Naive thymus-derived CD4-positive, alpha-beta T cell (primary cell): Measurements from ENCODE around the gene CISTR. TPM values are rescaled to one million over a fixed set of nuclear protein-coding genes. Genes with fewer than 3 reads are reported as not detected.

ENCODE experiments used
- ATAC-seq: fragments of 150-1000 bp; cut with Tn5 transposase; 2 replicates; pipeline ENCODE4 v1.10.0; 2021; ENCODE audit warnings: mild to moderate bottlenecking, moderate library complexity
- CTCF ChIA-PET: fragments of 350-600 bp; sonication (Branson Sonifier 250); formaldehyde crosslinking; loops from one replicate; lab custom pipeline; 2021; ENCODE audit warnings: antibody characterized with exemption; lab: Charles Lee
- POLR2A ChIA-PET: fragments of 350-600 bp; sonication (Branson Sonifier 250); formaldehyde crosslinking; loops from one replicate; lab custom pipeline; 2021; ENCODE audit warnings: antibody characterized with exemption, inconsistent platforms; lab: Charles Lee
- DNase-seq, 9 donors: peaks; one replicate each; pipeline versions ENCODE4 v3.0.0 to v3.0.0-alpha.2; 2020 to 2022; ENCODE audit warnings: mixed read lengths in 1 of 9
- H3K27ac ChIP-seq: one replicate; pipeline ENCODE4 v1.7.0; 2013; ENCODE audit warnings: mild to moderate bottlenecking, low read depth, low read length, moderate library complexity
- H3K27me3 ChIP-seq, 2 donors: one replicate each; pipeline ENCODE4 v1.7.0; 2013; ENCODE audit warnings: low read length in 2 of 2, mild to moderate bottlenecking in 2 of 2, moderate library complexity in 2 of 2; ENCODE audit not compliant: control insufficient read depth in 2 of 2, insufficient read depth in 2 of 2
- H3K36me3 ChIP-seq, 3 experiments: 1 replicate in 2 of 3; 2 replicates in 1 of 3; pipeline ENCODE4 v1.7.0; 2013; ENCODE audit warnings: low read length in 3 of 3, mild to moderate bottlenecking in 3 of 3, moderate library complexity in 1 of 3; ENCODE audit not compliant: insufficient read depth in 3 of 3, control insufficient read depth in 2 of 3
- H3K4me1 ChIP-seq, 2 donors: one replicate each; pipeline ENCODE4 v1.7.0; 2013; ENCODE audit warnings: low read length in 2 of 2, mild to moderate bottlenecking in 2 of 2, moderate library complexity in 1 of 2; ENCODE audit not compliant: control insufficient read depth in 2 of 2, insufficient read depth in 2 of 2
- H3K4me3 ChIP-seq: 2 replicates; pipeline ENCODE4 v1.7.0; 2013; ENCODE audit warnings: mild to moderate bottlenecking, low read length
- H3K9me3 ChIP-seq, 3 experiments: 1 replicate in 2 of 3; 2 replicates in 1 of 3; pipeline ENCODE4 v1.7.0; 2013; ENCODE audit warnings: low read length in 3 of 3; ENCODE audit not compliant: control insufficient read depth in 2 of 3
- H3K27ac Mint-ChIP-seq, 9 donors: one replicate each; pipeline ENCODE4 v1.8.0; 2020 to 2022; ENCODE audit warnings: mixed read lengths in 9 of 9, mild to moderate bottlenecking in 8 of 9, moderate library complexity in 5 of 9, inconsistent platforms in 2 of 9
- H3K27me3 Mint-ChIP-seq, 5 donors: one replicate each; pipeline ENCODE4 v1.8.0; 2021 to 2022; ENCODE audit warnings: mixed read lengths in 5 of 5, mild to moderate bottlenecking in 1 of 5
- H3K36me3 Mint-ChIP-seq, 5 donors: one replicate each; pipeline ENCODE4 v1.8.0; 2020 to 2022; ENCODE audit warnings: mixed read lengths in 5 of 5, mild to moderate bottlenecking in 3 of 5, inconsistent platforms in 1 of 5
- H3K4me1 Mint-ChIP-seq, 7 donors: one replicate each; pipeline ENCODE4 v1.8.0; 2020 to 2022; ENCODE audit warnings: mixed read lengths in 7 of 7, mild to moderate bottlenecking in 3 of 7, inconsistent platforms in 1 of 7
- H3K4me3 Mint-ChIP-seq, 10 donors: one replicate each; pipeline ENCODE4 v1.8.0; 2020 to 2022; ENCODE audit warnings: mild to moderate bottlenecking in 10 of 10, mixed read lengths in 10 of 10, moderate library complexity in 6 of 10, inconsistent platforms in 2 of 10
- H3K9me3 Mint-ChIP-seq, 11 donors: one replicate each; pipeline ENCODE4 v1.8.0; 2020 to 2022; ENCODE audit warnings: mixed read lengths in 11 of 11, mild to moderate bottlenecking in 4 of 11, inconsistent platforms in 1 of 11, moderate library complexity in 1 of 11
- intact Hi-C, 2 donors: fragments of 100-400 bp; cut with micrococcal nuclease; formaldehyde crosslinking; loops; one replicate each; pipeline ENCODE4 v1.15.1; 2023
- polyA plus RNA-seq, 2 donors: library from polyadenylated mRNA; unstranded; fragments of 300-500 nt; fragmentation: Illumina TruSeq; gene quantifications; one replicate each; pipeline ENCODE4 v1.2.3, GENCODE V29; 2021
- total RNA-seq, 6 experiments: library from RNA in 5 of 6; stranded (reverse) in 5 of 6; gene quantifications; 1 replicate in 5 of 6; 2 replicates in 1 of 6; pipeline ENCODE4 v1.2.3 and lab custom pipeline; 2021 to 2026

CISTR gene
- total and polyA plus RNA-seq, 7 experiments from 2014 or later, result not detected

DNA sequence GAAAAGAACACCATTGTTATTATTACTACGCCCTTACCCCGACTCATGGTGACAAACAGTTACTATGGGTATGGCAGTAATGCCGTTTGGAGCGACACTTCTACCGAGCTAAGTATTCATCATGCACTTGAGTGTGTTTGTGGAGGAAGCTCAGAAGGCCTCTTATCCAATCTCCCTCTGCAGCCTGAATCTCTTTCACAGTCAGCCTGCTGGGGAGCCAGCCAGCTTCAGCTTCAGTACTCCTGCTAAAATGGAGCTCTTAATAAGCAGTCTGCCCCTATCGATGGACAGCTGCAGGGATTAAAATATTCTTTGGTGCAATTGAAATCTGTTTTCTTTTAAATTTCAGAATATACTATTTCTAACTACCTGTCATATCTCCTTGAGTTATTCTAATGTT is 51.2 kb downstream of the CISTR start:
- Mint-ChIP-seq H3K27ac (peak overlapping the region in 1 of 9 donors; percentile 15), H3K4me3 (no peak overlapping the region), H3K27me3 (peaks cover 79 to 92% (median 85%) of the 10 kb centered on the region in 5 donors), H3K9me3 (no peaks in the 10 kb centered on the region), H3K4me1 (peaks cover 14 to 21% (median 17%) of the 10 kb centered on the region in 7 donors), H3K36me3 (peaks cover 0 to 6% (median 0%) of the 10 kb centered on the region in 5 donors)
- DNase-seq, result no peak
- H3K4me1 ChIP-seq, result peaks cover 0 to 15% of the 10 kb centered on the region in 2 donors
- no peak for ATAC-seq
- peaks cover 21 to 22% of the 10 kb centered on the region in 2 donors for H3K27me3 ChIP-seq
- intact Hi-C loops, result loop anchor here in 1 of 2 donors (5.0 kb wide), 1 partner anchor 507 kb away; no protein-coding TSS in a partner anchor
- POLR2A ChIA-PET, result interaction anchor here (1.2 kb wide), 1 partner anchor 46 kb away, joined by 3 read pairs; no protein-coding TSS in a partner anchor
- H3K4me3 ChIP-seq, result no peak overlapping the region
- no peaks in the 10 kb centered on the region for H3K36me3 ChIP-seq
- CTCF ChIA-PET, result interaction anchor here (0.6 to 9.1 kb wide), 9 partner anchors 23 to 791 kb away, joined by 3 to 143 read pairs (median 4); partner anchors contain the start of genes ATP5MC2 and CALCOCO1
- no peaks in the 10 kb centered on the region for H3K9me3 ChIP-seq
- H3K27ac ChIP-seq, result no peak overlapping the region

DNA sequence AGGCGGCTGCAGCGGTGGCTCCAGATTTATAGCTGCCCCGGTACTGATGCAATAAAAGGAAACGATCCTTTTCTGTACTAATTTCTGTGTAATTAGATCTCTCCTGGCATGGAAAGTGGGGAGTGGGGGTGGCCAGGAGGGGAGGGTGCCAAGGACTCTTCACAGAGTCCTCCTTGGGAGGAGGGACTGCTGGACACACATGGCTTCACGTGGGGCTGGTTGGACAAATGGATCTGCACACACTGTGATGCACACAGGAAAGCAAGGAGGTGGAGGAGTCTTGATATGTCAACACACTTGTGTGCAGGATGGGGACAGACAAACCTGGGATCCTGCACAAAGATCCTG is 52.1 kb downstream of the CISTR start:
- intact Hi-C loops, result loop anchor here in 1 of 2 donors (5.0 kb wide), 1 partner anchor 508 kb away; no protein-coding TSS in a partner anchor
- ChIA-PET POLR2A (no interaction called here), CTCF (interaction anchor here (0.6 to 9.1 kb wide), 8 partner anchors 23 to 65 kb away, joined by 3 to 143 read pairs (median 4); partner anchors contain the start of gene CALCOCO1)

DNA sequence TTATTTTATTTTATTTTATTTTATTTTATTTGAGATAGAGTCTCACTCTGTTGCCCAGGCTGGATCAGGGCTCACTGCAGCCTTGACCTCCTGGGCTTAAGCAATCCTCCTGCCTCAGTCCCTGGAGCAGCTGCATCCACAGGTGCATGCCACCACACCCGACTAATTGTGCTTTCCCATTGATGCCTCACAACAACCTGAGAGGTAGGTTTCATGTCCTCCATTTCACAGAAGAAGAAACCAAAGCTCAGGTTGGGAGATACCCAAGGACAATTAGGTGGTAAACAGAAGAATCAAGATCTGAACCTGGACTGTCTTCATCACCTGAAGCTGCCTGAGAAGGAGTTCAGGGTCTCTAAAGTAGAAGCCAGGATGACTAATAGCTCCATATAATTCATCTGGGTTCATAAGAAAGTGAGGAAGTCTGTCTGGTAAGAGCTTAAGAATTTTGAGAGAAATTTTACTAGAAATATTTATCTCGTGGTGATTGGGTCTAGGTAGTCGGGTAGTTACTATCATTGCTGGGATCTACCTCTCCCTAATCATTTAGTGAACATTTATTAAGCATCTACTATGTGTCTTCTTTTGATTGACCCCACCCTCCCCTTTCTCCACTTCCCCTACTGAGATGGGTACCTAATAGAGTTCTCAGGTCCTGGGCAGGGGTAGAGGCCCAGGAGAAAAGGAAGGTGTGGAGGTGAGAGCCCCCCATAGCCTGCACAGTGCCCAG is 52.7 kb downstream of the CISTR start:
- DNase-seq (no peak), ATAC-seq (no peak)
- no peak overlapping the region for H3K27ac Mint-ChIP-seq
- no peaks in the 10 kb centered on the region for H3K9me3 Mint-ChIP-seq
- peaks cover 85 to 96% (median 95%) of the 10 kb centered on the region in 5 donors for H3K27me3 Mint-ChIP-seq
- Histone ChIP-seq H3K4me1 (peaks cover 7 to 23% of the 10 kb centered on the region in 2 donors), H3K27ac (no peak overlapping the region), H3K27me3 (peaks cover 26 to 31% of the 10 kb centered on the region in 2 donors), H3K9me3 (no peaks in the 10 kb centered on the region), H3K4me3 (no peak overlapping the region), H3K36me3 (no peaks in the 10 kb centered on the region)
- intact Hi-C loops, result no loop called here
- ChIA-PET POLR2A (no interaction called here), CTCF (interaction anchor here (1.0 to 9.1 kb wide), 4 partner anchors 23 to 46 kb away, joined by 3 to 143 read pairs (median 5); no protein-coding TSS in a partner anchor)
- H3K36me3 Mint-ChIP-seq, result peaks cover 0 to 6% (median 0%) of the 10 kb centered on the region in 5 donors
- H3K4me3 Mint-ChIP-seq, result no peak overlapping the region
- H3K4me1 Mint-ChIP-seq, result peaks cover 27 to 35% (median 30%) of the 10 kb centered on the region in 7 donors

More for the DNA sequence above, 52.1 kb downstream of the CISTR start:
- peaks cover 21 to 30% (median 25%) of the 10 kb centered on the region in 7 donors for H3K4me1 Mint-ChIP-seq
- H3K36me3 Mint-ChIP-seq, result peaks cover 0 to 6% (median 0%) of the 10 kb centered on the region in 5 donors
- ATAC-seq (no peak), DNase-seq (no peak)
- H3K9me3 Mint-ChIP-seq, result no peaks in the 10 kb centered on the region
- no peaks in the 10 kb centered on the region for H3K9me3 ChIP-seq
- H3K27me3 ChIP-seq, result peaks cover 26% of the 10 kb centered on the region in 2 donors
- no peak overlapping the region for H3K4me3 Mint-ChIP-seq
- H3K4me3 ChIP-seq, result no peak overlapping the region
- H3K27ac Mint-ChIP-seq, result no peak overlapping the region
- H3K27me3 Mint-ChIP-seq, result peaks cover 85 to 96% (median 93%) of the 10 kb centered on the region in 5 donors
- H3K27ac ChIP-seq, result no peak overlapping the region
- no peaks in the 10 kb centered on the region for H3K36me3 ChIP-seq
- H3K4me1 ChIP-seq, result peaks cover 6 to 21% of the 10 kb centered on the region in 2 donors

DNA sequence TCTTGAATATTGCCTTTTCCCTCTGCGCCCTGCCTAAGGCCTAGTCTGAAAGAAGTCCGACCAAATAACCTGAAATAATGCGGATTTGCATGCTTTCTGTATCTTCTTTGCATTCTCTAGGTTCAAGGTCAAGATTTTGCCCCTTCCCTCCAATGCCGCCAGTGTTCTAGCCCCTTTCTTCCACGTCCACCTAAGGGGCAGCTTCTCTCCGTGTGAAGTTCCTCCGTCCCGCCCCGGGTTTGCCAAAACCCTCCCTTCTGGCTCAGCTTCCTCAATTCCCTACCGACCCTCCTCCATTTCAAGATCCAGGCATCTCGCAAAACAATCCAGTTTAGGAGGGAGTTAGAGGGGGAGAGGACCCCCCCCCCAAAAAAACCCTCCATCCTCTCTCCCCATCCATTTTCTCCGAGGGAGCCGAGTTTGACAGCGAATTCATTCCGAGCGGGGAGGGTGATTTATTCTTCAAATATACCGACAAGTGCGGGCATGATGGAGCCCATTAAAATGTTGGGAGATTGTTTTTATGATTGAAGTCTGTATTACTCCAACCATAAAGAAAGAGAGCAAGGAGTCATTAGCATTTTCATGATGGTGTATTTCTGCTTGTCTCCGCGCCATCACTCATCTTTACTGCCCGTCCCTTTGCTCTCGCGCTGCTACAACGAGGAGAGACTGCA is 55.0 kb downstream of the CISTR start:
- H3K27me3 ChIP-seq, result peaks cover 26 to 30% of the 10 kb centered on the region in 2 donors
- ATAC-seq, result no peak
- Mint-ChIP-seq H3K36me3 (peaks cover 0 to 6% (median under 1%) of the 10 kb centered on the region in 5 donors), H3K9me3 (peaks cover 0 to 2% (median 0%) of the 10 kb centered on the region in 11 donors), H3K4me3 (peak overlapping the region; percentile 12 to 88 (median 78)), H3K4me1 (peaks cover 26 to 33% (median 30%) of the 10 kb centered on the region in 7 donors), H3K27ac (no peak overlapping the region), H3K27me3 (peaks cover 83 to 92% (median 86%) of the 10 kb centered on the region in 5 donors)
- no peak overlapping the region for H3K4me3 ChIP-seq
- H3K9me3 ChIP-seq, result no peaks in the 10 kb centered on the region
- no peak overlapping the region for H3K27ac ChIP-seq
- POLR2A ChIA-PET, result no interaction called here
- peaks cover 7 to 23% of the 10 kb centered on the region in 2 donors for H3K4me1 ChIP-seq
- no peaks in the 10 kb centered on the region for H3K36me3 ChIP-seq
- DNase-seq, result no peak
- intact Hi-C loops, result loop anchor here in 1 of 2 donors (2.0 kb wide), 1 partner anchor 30 kb away; the partner anchor contains the start of gene CALCOCO1
- CTCF ChIA-PET, result interaction anchor here (1.1 to 9.1 kb wide), 2 partner anchors 48 to 59 kb away, joined by 3 to 143 read pairs; no protein-coding TSS in a partner anchor

Other genes with a start within 250 kb of the CISTR start
- not detected for gene NPFF, start 244.5 kb downstream of the CISTR start, total RNA-seq
- not detected for gene NPFF, start 244.5 kb downstream of the CISTR start, polyA plus RNA-seq
- 10 to 100 TPM; 21.9 to 39.5 (median 30.9) TPM for gene ATF7, start 125.6 kb downstream of the CISTR start, total RNA-seq
- 10 to 100 TPM; 14.5 to 14.9 TPM for gene ATF7, start 125.6 kb downstream of the CISTR start, polyA plus RNA-seq
- gene ATP5MC2, start 75.9 kb downstream of the CISTR start, total RNA-seq, result 100 to 1,000 TPM; 237 to 332 (median 275) TPM
- gene ATP5MC2, start 75.9 kb downstream of the CISTR start, polyA plus RNA-seq, result 100 to 1,000 TPM; 586 to 659 TPM
- 100 to 1,000 TPM in 3 of 5 experiments, 10 to 100 TPM in 2; 66.1 to 175 (median 137) TPM for gene CALCOCO1, start 24.5 kb downstream of the CISTR start, total RNA-seq
- gene CALCOCO1, start 24.5 kb downstream of the CISTR start, polyA plus RNA-seq, result 10 to 100 TPM; 58.7 to 68.9 TPM
- not detected for gene HOXC13, start 186.9 kb upstream of the CISTR start, total RNA-seq
- not detected for gene HOXC13, start 186.9 kb upstream of the CISTR start, polyA plus RNA-seq
- gene HOXC12, start 202.9 kb upstream of the CISTR start, total RNA-seq, result not detected
- gene HOXC12, start 202.9 kb upstream of the CISTR start, polyA plus RNA-seq, result not detected
- gene HOXC11, start 221.1 kb upstream of the CISTR start, total RNA-seq, result not detected
- gene HOXC11, start 221.1 kb upstream of the CISTR start, polyA plus RNA-seq, result not detected
- not detected for gene HOTAIR, start 223.0 kb upstream of the CISTR start, total RNA-seq
- not detected for gene HOTAIR, start 223.0 kb upstream of the CISTR start, polyA plus RNA-seq
- gene HOXC10, start 233.2 kb upstream of the CISTR start, total RNA-seq, result not detected
- gene HOXC10, start 233.2 kb upstream of the CISTR start, polyA plus RNA-seq, result not detected
- not detected for gene HOXC9, start 248.2 kb upstream of the CISTR start, total RNA-seq
- gene HOXC9, start 248.2 kb upstream of the CISTR start, polyA plus RNA-seq, result not detected